G401 (cell line): ENCODE measurements around the gene SH3GL2. TPM values are rescaled to one million over a fixed set of nuclear protein-coding genes. Genes with fewer than 3 reads are reported as not detected.
A peak's percentile ranks its signal among the peaks of the same experiment; 100 is the strongest.

Experiments
- DNase-seq: peaks from one replicate; pipeline ENCODE4 v3.0.0-alpha.2; 2015; ENCODE audit warnings: low spot score
- in situ Hi-C: cut with HindIII; loops from 2 replicates; pipeline ENCODE4 v1.10.0; 2016; ENCODE audit warnings: low sequenced_read_pairs, mixed read lengths
- total RNA-seq: library from RNA; depleted of rRNA; stranded (reverse); fragments of >200 nt; shearing (Covaris generic); gene quantifications from 2 replicates; pipeline ENCODE4 v1.2.3, GENCODE V29; 2014

SH3GL2 gene
- total RNA-seq, 1 experiment from 2014 or later = not detected

GRCh38 chr9:17837965-17838364 is 259.1 kb downstream of the SH3GL2 start:
- peak; percentile 33 for DNase-seq
- in situ Hi-C loops = no loop called here

- in situ Hi-C loops = no loop called here
Measured at GRCh38 chr9:17839776-17840175, 260.9 kb downstream of the SH3GL2 start.

GRCh38 chr9:17843236-17843635 is 264.4 kb downstream of the SH3GL2 start:
- in situ Hi-C loops = no loop called here
- DNase-seq = no peak

More at GRCh38 chr9:17839776-17840175, 260.9 kb downstream of the SH3GL2 start:
- DNase-seq = no peak
